HG03558 (cell line): ENCODE measurements around the gene RBBP8.
A peak's percentile ranks its signal among the peaks of the same experiment; 100 is the strongest.
"Not testable (repeated sequence)": the region's sequence is repeated elsewhere in the genome, so short reads cannot be mapped to it uniquely, and the experiment has no call there.

ENCODE experiments used
- ATAC-seq: cut with Tn5 transposase; IDR thresholded peaks from one replicate; pipeline ENCODE4 v1.9.1; 2021; ENCODE audit warnings: moderate number of reproducible peaks; ENCODE audit not compliant: unreplicated experiment; ENCODE audit errors: extremely low read depth

Gene RBBP8

GRCh38 chr18:22936515-22936914 lies 3.4 kb downstream of the RBBP8 start:
- no peak for ATAC-seq

- ATAC-seq = no peak
These were observed 6.5 kb downstream of the RBBP8 start for GRCh38 chr18:22939649-22940048.

- no peak for ATAC-seq
These were observed 10.7 kb downstream of the RBBP8 start for GRCh38 chr18:22943847-22944246.

GRCh38 chr18:22946217-22946616 lies 13.1 kb downstream of the RBBP8 start:
- no peak for ATAC-seq

- no peak for ATAC-seq
These were observed 13.7 kb downstream of the RBBP8 start for GRCh38 chr18:22946846-22947245.

GRCh38 chr18:22951823-22952222 lies 18.7 kb downstream of the RBBP8 start:
- ATAC-seq = no peak

- no peak for ATAC-seq
These were observed 19.4 kb downstream of the RBBP8 start for GRCh38 chr18:22952525-22952924.

- ATAC-seq = not testable (repeated sequence)
These were observed 20.9 kb downstream of the RBBP8 start for GRCh38 chr18:22953982-22954381.

GRCh38 chr18:22956226-22956625 lies 23.1 kb downstream of the RBBP8 start:
- ATAC-seq = no peak

GRCh38 chr18:22961156-22961555 lies 28.0 kb downstream of the RBBP8 start:
- ATAC-seq = no peak

GRCh38 chr18:22962004-22962403 lies 28.9 kb downstream of the RBBP8 start:
- ATAC-seq = no peak

GRCh38 chr18:22964116-22964515 lies 31.0 kb downstream of the RBBP8 start:
- no peak for ATAC-seq

GRCh38 chr18:22964722-22965121 lies 31.6 kb downstream of the RBBP8 start:
- ATAC-seq = no peak

GRCh38 chr18:22971038-22971437 lies 37.9 kb downstream of the RBBP8 start:
- no peak for ATAC-seq

- no peak for ATAC-seq
These were observed 40.9 kb downstream of the RBBP8 start for GRCh38 chr18:22974001-22974400.

- no peak for ATAC-seq
These were observed 41.6 kb downstream of the RBBP8 start for GRCh38 chr18:22974707-22975106.

GRCh38 chr18:22975508-22975907 lies 42.4 kb downstream of the RBBP8 start:
- no peak for ATAC-seq

GRCh38 chr18:22977847-22978701 lies 44.9 kb downstream of the RBBP8 start:
- peak; percentile 46 for ATAC-seq

GRCh38 chr18:22980394-22980793 lies 47.3 kb downstream of the RBBP8 start:
- no peak for ATAC-seq

- ATAC-seq = no peak
These were observed 48.4 kb downstream of the RBBP8 start for GRCh38 chr18:22981274-22982133.

GRCh38 chr18:22983175-22983574 lies 50.0 kb downstream of the RBBP8 start:
- no peak for ATAC-seq
